Esophagus muscularis mucosa (tissue), 4 donors: Measurements from ENCODE around the gene CRYGN.

Experiments
- EP300 ChIP-seq: sonication (generic); formaldehyde crosslinking; IDR thresholded peaks from one replicate; pipeline ENCODE4 v1.6.1; 2017; ENCODE audit warnings: antibody characterized with exemption
- POLR2AphosphoS5 ChIP-seq, 2 donors: sonication (generic); formaldehyde crosslinking; IDR thresholded peaks; one replicate each; pipeline ENCODE4 v1.6.1; 2017; ENCODE audit warnings: antibody characterized with exemption in 2 of 2
- TF ChIP-seq, protein P1 (sequence below), 3 experiments: fragments of 200-600 bp in 2 of 3; fragments of 450-650 bp in 1 of 3; sonication (generic) in 2 of 3; IDR thresholded peaks; one replicate each; pipeline ENCODE4 v1.5.1; 2017 to 2019; ENCODE audit warnings: antibody characterized with exemption in 3 of 3, mild to moderate bottlenecking in 2 of 3, moderate library complexity in 1 of 3

DNA sequence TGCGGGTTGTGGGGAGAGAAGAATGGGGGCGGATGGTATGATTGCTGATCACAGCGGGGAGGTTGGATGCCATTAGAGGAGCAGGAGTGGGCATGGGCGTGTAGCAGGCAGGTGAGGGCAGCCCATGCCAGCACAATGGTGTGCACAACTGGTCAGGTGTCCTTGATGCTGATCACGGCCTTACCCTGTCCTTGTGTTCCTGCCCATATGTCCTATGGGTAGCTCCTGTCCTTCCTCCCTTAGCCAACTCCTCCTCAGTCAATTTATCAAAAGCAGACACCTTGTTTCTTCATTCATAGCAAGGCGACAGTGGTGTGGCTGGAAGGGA is 60.8 kb downstream of the CRYGN start:
- TF ChIP-seq, protein P1, sequence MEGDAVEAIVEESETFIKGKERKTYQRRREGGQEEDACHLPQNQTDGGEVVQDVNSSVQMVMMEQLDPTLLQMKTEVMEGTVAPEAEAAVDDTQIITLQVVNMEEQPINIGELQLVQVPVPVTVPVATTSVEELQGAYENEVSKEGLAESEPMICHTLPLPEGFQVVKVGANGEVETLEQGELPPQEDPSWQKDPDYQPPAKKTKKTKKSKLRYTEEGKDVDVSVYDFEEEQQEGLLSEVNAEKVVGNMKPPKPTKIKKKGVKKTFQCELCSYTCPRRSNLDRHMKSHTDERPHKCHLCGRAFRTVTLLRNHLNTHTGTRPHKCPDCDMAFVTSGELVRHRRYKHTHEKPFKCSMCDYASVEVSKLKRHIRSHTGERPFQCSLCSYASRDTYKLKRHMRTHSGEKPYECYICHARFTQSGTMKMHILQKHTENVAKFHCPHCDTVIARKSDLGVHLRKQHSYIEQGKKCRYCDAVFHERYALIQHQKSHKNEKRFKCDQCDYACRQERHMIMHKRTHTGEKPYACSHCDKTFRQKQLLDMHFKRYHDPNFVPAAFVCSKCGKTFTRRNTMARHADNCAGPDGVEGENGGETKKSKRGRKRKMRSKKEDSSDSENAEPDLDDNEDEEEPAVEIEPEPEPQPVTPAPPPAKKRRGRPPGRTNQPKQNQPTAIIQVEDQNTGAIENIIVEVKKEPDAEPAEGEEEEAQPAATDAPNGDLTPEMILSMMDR (IDR thresholded peaks at IDR 0.05), result no peak
- no peak for TF ChIP-seq POLR2AphosphoS5 (IDR thresholded peaks at IDR 0.05)
- no peak for TF ChIP-seq EP300
